Fibroblast of lung (primary cell): ENCODE measurements around the gene HSPBAP1. TPM values are rescaled to one million over a fixed set of nuclear protein-coding genes. Genes with fewer than 3 reads are reported as not detected.

Source experiments
- DNase-seq, 2 donors: peaks; one replicate each; pipeline versions ENCODE4 v3.0.0 to v3.0.0-alpha.2; 2010; ENCODE audit warnings: low read depth in 2 of 2
- H2AFZ ChIP-seq: 2 replicates; pipeline ENCODE4 v1.5.1; 2012; ENCODE audit warnings: low read length, control low read depth, inconsistent platforms
- H3K27ac ChIP-seq: 2 replicates; pipeline ENCODE4 v1.5.1; 2011; ENCODE audit warnings: low read length, control low read depth; ENCODE audit not compliant: insufficient read depth
- H3K27me3 ChIP-seq: 2 replicates; pipeline ENCODE4 v1.5.1; 2011; ENCODE audit warnings: mild to moderate bottlenecking, low read length; ENCODE audit not compliant: control insufficient read depth, insufficient read depth
- H3K36me3 ChIP-seq: 2 replicates; pipeline ENCODE4 v1.5.1; 2011; ENCODE audit warnings: low read length; ENCODE audit not compliant: control insufficient read depth, insufficient read depth
- H3K4me1 ChIP-seq: 2 replicates; pipeline ENCODE4 v1.5.1; 2011; ENCODE audit warnings: low read length; ENCODE audit not compliant: control insufficient read depth, insufficient read depth; ENCODE audit errors: extremely low read depth
- H3K4me2 ChIP-seq: 2 replicates; pipeline ENCODE4 v1.5.1; 2011; ENCODE audit warnings: low read length, control low read depth; ENCODE audit not compliant: insufficient read depth; ENCODE audit errors: extremely low read depth
- H3K4me3 ChIP-seq, 4 experiments: fragments of 200-600 bp in 1 of 4; sonication (generic) in 1 of 4; replicated peaks in 1 of 4; 2 replicates each; pipeline ENCODE4 v1.5.1; 2011 to 2016; ENCODE audit warnings: low read length in 4 of 4, low read depth in 3 of 4, mild to moderate bottlenecking in 3 of 4, control low read depth in 2 of 4, inconsistent platforms in 1 of 4, mixed read lengths in 1 of 4; ENCODE audit not compliant: insufficient read depth in 1 of 4; ENCODE audit errors: control extremely low read depth in 1 of 4
- H3K79me2 ChIP-seq: 2 replicates; pipeline ENCODE4 v1.5.1; 2012; ENCODE audit warnings: mild to moderate bottlenecking, low read length, inconsistent platforms; ENCODE audit not compliant: control insufficient read depth, insufficient read depth
- H3K9ac ChIP-seq: 2 replicates; pipeline ENCODE4 v1.5.1; 2011; ENCODE audit warnings: mild to moderate bottlenecking, low read length, control low read depth; ENCODE audit not compliant: insufficient read depth
- H3K9me3 ChIP-seq: 2 replicates; pipeline ENCODE4 v1.5.1; 2012; ENCODE audit warnings: low read depth, low read length; ENCODE audit not compliant: control insufficient read depth, insufficient read depth
- H4K20me1 ChIP-seq: 2 replicates; pipeline ENCODE4 v1.5.1; 2011; ENCODE audit warnings: low read length; ENCODE audit not compliant: control insufficient read depth, insufficient read depth; ENCODE audit errors: extremely low read depth
- CTCF ChIP-seq, 2 donors: IDR thresholded peaks in 1 of 2; conservative IDR thresholded peaks in 1 of 2; 1 replicate in 1 of 2; 2 replicates in 1 of 2; pipeline ENCODE4 v1.5.1; 2011 to 2012; ENCODE audit warnings: low read length in 2 of 2, control low read depth in 1 of 2, inconsistent platforms in 1 of 2, low read depth in 1 of 2, mild to moderate bottlenecking in 1 of 2
- EZH2 ChIP-seq: IDR thresholded peaks from 2 replicates; pipeline ENCODE4 v1.5.1; 2012; ENCODE audit warnings: low read length, control low read depth, mild to moderate bottlenecking; ENCODE audit errors: missing control alignments
- polyA minus RNA-seq: library from RNA; depleted of rRNA, polyadenylated mRNA; stranded (reverse); fragments of >200 nt; gene quantifications from 2 replicates; pipeline ENCODE4 v1.2.3, GENCODE V29; 2011; ENCODE audit warnings: low replicate concordance
- polyA plus RNA-seq, 2 donors: library from polyadenylated mRNA; depleted of rRNA in 1 of 2; stranded (reverse) in 1 of 2; unstranded in 1 of 2; fragments of >200 nt; gene quantifications; 2 replicates each; pipeline ENCODE4 v1.2.1, GENCODE V29; 2011 to 2012; ENCODE audit warnings: missing spikeins in 1 of 2
- total RNA-seq: library from RNA; depleted of rRNA; stranded (reverse); fragments of >200 nt; gene quantifications from 2 replicates; pipeline ENCODE4 v1.2.1, GENCODE V29; 2014

The HSPBAP1 gene
- total RNA-seq, result 12.4 and 14.4 TPM in 2 replicates
- polyA plus RNA-seq, result 5.2 and 5.4 TPM in 2 replicates
- 3.7 and 3.8 TPM in 2 replicates for polyA plus RNA-seq (2012)
- 2.7 TPM in 1 of 2 replicates, not detected in the other for polyA minus RNA-seq

GRCh38 chr3:122793568-122794416, at the start of gene HSPBAP1:
Gene HSPBAP1, minus strand, starts transcription at chr3:122793831. Its CDS starts 151 bp downstream, at chr3:122793680.
- peak; percentile 92 for DNase-seq
- TF ChIP-seq CTCF (conservative IDR thresholded peaks at IDR 0.05 in 1 of 2, IDR thresholded peaks at IDR 0.05 in 1 of 2; ENCODE audit: low read depth in 1 of 2, low read length in 2 of 2) (no peak), EZH2 (no peak)
- Histone ChIP-seq H3K79me2 (no peaks in the 10 kb centered on the region), H3K36me3 (no peaks in the 10 kb centered on the region), H3K4me1 (peaks cover 2% of the 10 kb centered on the region), H4K20me1 (no peaks in the 10 kb centered on the region), H3K27me3 (no peaks in the 10 kb centered on the region), H3K4me2 (peak within 1 kb of the TSS; percentile 99), H3K4me3 (peak within 1 kb of the TSS; percentile 55 to 92 (median 74)), H3K9ac (peak within 1 kb of the TSS; percentile 88), H3K27ac (peak within 1 kb of the TSS; percentile 97), H3K9me3 (no peaks in the 10 kb centered on the region), H2AFZ (peak within 1 kb of the TSS; percentile 94)

GRCh38 chr3:122835590-122835989, 42.0 kb upstream of the HSPBAP1 start:
- Histone ChIP-seq H4K20me1 (no peaks in the 10 kb centered on the region), H3K27ac (no peak overlapping the region), H2AFZ (no peak overlapping the region), H3K9me3 (no peaks in the 10 kb centered on the region), H3K4me3 (no peak overlapping the region), H3K79me2 (no peaks in the 10 kb centered on the region), H3K4me2 (no peak overlapping the region), H3K9ac (no peak overlapping the region), H3K36me3 (no peaks in the 10 kb centered on the region), H3K27me3 (no peaks in the 10 kb centered on the region), H3K4me1 (no peaks in the 10 kb centered on the region)
- DNase-seq, result no peak
- TF ChIP-seq CTCF (conservative IDR thresholded peaks at IDR 0.05 in 1 of 2, IDR thresholded peaks at IDR 0.05 in 1 of 2; ENCODE audit: low read depth in 1 of 2, low read length in 2 of 2), result no peak
- TF ChIP-seq EZH2, result no peak

- H3K79me2 ChIP-seq, result no peaks in the 10 kb centered on the region
- no peak for DNase-seq
- no peaks in the 10 kb centered on the region for H3K9me3 ChIP-seq
- no peak overlapping the region for H3K9ac ChIP-seq
- TF ChIP-seq CTCF (conservative IDR thresholded peaks at IDR 0.05 in 1 of 2, IDR thresholded peaks at IDR 0.05 in 1 of 2; ENCODE audit: low read depth in 1 of 2, low read length in 2 of 2) (no peak), EZH2 (no peak)
- no peaks in the 10 kb centered on the region for H3K36me3 ChIP-seq
- no peaks in the 10 kb centered on the region for H3K27me3 ChIP-seq
- no peak overlapping the region for H3K4me3 ChIP-seq
- no peak overlapping the region for H3K4me2 ChIP-seq
- no peak overlapping the region for H2AFZ ChIP-seq
- H4K20me1 ChIP-seq, result no peaks in the 10 kb centered on the region
- H3K27ac ChIP-seq, result no peak overlapping the region
- H3K4me1 ChIP-seq, result no peaks in the 10 kb centered on the region
These were observed 34.6 kb upstream of the HSPBAP1 start for GRCh38 chr3:122828281-122828680.
